ENCODE data around the gene HERPUD2. TPM values are rescaled to one million over a fixed set of nuclear protein-coding genes. Genes with fewer than 3 reads are reported as not detected.

Gene HERPUD2
- polyA plus RNA-seq, 1 of the 3 experiments (the other 2 are of a cell fraction): 39.2 TPM

GRCh38 chr7:35720032-35720431 lies 25.1 kb upstream of the HERPUD2 start:
- no peaks in the 10 kb centered on the region for H3F3A ChIP-seq (replicated peaks; ENCODE audit: insufficient read depth)
- H3K27ac ChIP-seq (ENCODE audit: low read depth in 2 of 2, low read length in 1 of 2): no peak overlapping the region
- WGBS (ENCODE audit: low lambda C conversion rate): 92% methylated on average over 1 of the region's 1 CpG
- no peaks in the 10 kb centered on the region for H3K9me3 ChIP-seq
- H3K4me1 ChIP-seq (ENCODE audit: control insufficient read depth in 1 of 2, insufficient read depth in 2 of 2, low read depth in 1 of 2, low read length in 1 of 2): peaks cover 11 to 17% of the 10 kb centered on the region in 2 experiments; a peak in 3 of 4 replicates
- no peaks in the 10 kb centered on the region for H3K36me3 ChIP-seq (replicated peaks in 1 of 2; ENCODE audit: control insufficient read depth in 1 of 2, insufficient read depth in 2 of 2, low read length in 1 of 2)
- H4K20me1 ChIP-seq (ENCODE audit: insufficient read depth): no peaks in the 10 kb centered on the region
- no peak overlapping the region for H2AFZ ChIP-seq (ENCODE audit: low read depth)
- ChIA-PET POLR2A (no interaction called here), CTCF (interaction anchor here (2.0 kb wide), 1 partner anchor 11 kb away, joined by 9 read pairs; no protein-coding TSS in a partner anchor)
- no peaks in the 10 kb centered on the region for H3K27me3 ChIP-seq (ENCODE audit: insufficient read depth)
- H3K4me2 ChIP-seq: no peak overlapping the region
- H3K4me3 ChIP-seq (ENCODE audit: low read depth in 2 of 2, low read length in 1 of 2): no peak overlapping the region
- H3K79me2 ChIP-seq (ENCODE audit: insufficient read depth): no peaks in the 10 kb centered on the region
- H3K9ac ChIP-seq: no peak overlapping the region
- no peak for DNase-seq
- no peaks in the 10 kb centered on the region for H3K9me2 ChIP-seq
- TF ChIP-seq FOXJ3 (CRISPR knock-in tag; IDR thresholded peaks at IDR 0.05) (no peak), YY1 (IDR thresholded peaks at IDR 0.05; ENCODE audit: low read depth) (no peak), RAD21 (IDR thresholded peaks at IDR 0.05; ENCODE audit: low read length) (no peak)

DNA sequence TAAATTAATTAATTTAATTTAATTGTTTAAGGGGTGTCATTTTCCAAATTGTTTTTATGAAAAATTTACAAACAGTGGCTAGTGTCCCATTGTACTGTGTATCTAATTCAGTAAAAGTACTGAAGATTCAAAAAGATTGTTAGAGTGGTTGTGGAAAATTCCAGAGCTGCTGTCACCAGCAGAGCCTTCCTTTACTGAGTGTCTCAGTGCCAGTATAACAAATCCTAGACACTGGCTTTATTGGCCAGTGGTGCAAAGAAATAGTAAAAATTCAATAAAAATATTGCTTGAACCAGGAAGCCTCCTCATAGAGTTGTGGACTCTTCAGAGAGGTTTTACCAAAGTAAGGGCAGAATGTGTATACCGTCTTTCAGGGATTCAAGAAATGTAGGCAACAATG lies 23.1 kb upstream of the HERPUD2 start:
- no peaks in the 10 kb centered on the region for H3K79me2 ChIP-seq (ENCODE audit: insufficient read depth)
- H3K9ac ChIP-seq: no peak overlapping the region
- ChIA-PET POLR2A (no interaction called here), CTCF (no interaction called here)
- H3K27me3 ChIP-seq (ENCODE audit: insufficient read depth): no peaks in the 10 kb centered on the region
- H3K27ac ChIP-seq (ENCODE audit: low read depth in 2 of 2, low read length in 1 of 2): no peak overlapping the region
- H3F3A ChIP-seq (replicated peaks; ENCODE audit: insufficient read depth): no peaks in the 10 kb centered on the region
- peaks cover 11 to 20% of the 10 kb centered on the region in 2 experiments; a peak in 3 of 4 replicates for H3K4me1 ChIP-seq (ENCODE audit: control insufficient read depth in 1 of 2, insufficient read depth in 2 of 2, low read depth in 1 of 2, low read length in 1 of 2)
- H3K4me2 ChIP-seq: no peak overlapping the region
- H3K36me3 ChIP-seq (replicated peaks in 1 of 2; ENCODE audit: control insufficient read depth in 1 of 2, insufficient read depth in 2 of 2, low read length in 1 of 2): no peaks in the 10 kb centered on the region
- H3K9me3 ChIP-seq: no peaks in the 10 kb centered on the region
- no peak for DNase-seq
- H4K20me1 ChIP-seq (ENCODE audit: insufficient read depth): no peaks in the 10 kb centered on the region
- no peak overlapping the region for H2AFZ ChIP-seq (ENCODE audit: low read depth)
- H3K9me2 ChIP-seq: no peaks in the 10 kb centered on the region
- WGBS (ENCODE audit: low lambda C conversion rate): 89% methylated on average over 1 of the region's 1 CpG
- no peak overlapping the region for H3K4me3 ChIP-seq (ENCODE audit: low read depth in 2 of 2, low read length in 1 of 2)
- no peak for TF ChIP-seq MAX (IDR thresholded peaks at IDR 0.05; ENCODE audit: low read depth)
- no peak for TF ChIP-seq ELF1 (IDR thresholded peaks at IDR 0.05)
- TF ChIP-seq EP300 (IDR thresholded peaks at IDR 0.05; ENCODE audit: borderline replicate concordance in 1 of 2, low read depth in 1 of 2, low read length in 1 of 2): no peak
- no peak for TF ChIP-seq RXRA (IDR thresholded peaks at IDR 0.05; ENCODE audit: borderline replicate concordance, low read depth)
- TF ChIP-seq, protein P1, sequence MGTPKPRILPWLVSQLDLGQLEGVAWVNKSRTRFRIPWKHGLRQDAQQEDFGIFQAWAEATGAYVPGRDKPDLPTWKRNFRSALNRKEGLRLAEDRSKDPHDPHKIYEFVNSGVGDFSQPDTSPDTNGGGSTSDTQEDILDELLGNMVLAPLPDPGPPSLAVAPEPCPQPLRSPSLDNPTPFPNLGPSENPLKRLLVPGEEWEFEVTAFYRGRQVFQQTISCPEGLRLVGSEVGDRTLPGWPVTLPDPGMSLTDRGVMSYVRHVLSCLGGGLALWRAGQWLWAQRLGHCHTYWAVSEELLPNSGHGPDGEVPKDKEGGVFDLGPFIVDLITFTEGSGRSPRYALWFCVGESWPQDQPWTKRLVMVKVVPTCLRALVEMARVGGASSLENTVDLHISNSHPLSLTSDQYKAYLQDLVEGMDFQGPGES (IDR thresholded peaks at IDR 0.05; ENCODE audit: low read depth, low read length): no peak
- no peak for TF ChIP-seq TAF1 (IDR thresholded peaks at IDR 0.05; ENCODE audit: borderline replicate concordance, low read depth, low read length)
- TF ChIP-seq FOSL2 (IDR thresholded peaks at IDR 0.05; ENCODE audit: borderline replicate concordance, low read depth): no peak
- TF ChIP-seq YY1 (IDR thresholded peaks at IDR 0.05; ENCODE audit: low read depth): no peak
- no peak for TF ChIP-seq SIN3A (IDR thresholded peaks at IDR 0.05; ENCODE audit: borderline replicate concordance, low read depth, low read length)
- TF ChIP-seq, protein P2, sequence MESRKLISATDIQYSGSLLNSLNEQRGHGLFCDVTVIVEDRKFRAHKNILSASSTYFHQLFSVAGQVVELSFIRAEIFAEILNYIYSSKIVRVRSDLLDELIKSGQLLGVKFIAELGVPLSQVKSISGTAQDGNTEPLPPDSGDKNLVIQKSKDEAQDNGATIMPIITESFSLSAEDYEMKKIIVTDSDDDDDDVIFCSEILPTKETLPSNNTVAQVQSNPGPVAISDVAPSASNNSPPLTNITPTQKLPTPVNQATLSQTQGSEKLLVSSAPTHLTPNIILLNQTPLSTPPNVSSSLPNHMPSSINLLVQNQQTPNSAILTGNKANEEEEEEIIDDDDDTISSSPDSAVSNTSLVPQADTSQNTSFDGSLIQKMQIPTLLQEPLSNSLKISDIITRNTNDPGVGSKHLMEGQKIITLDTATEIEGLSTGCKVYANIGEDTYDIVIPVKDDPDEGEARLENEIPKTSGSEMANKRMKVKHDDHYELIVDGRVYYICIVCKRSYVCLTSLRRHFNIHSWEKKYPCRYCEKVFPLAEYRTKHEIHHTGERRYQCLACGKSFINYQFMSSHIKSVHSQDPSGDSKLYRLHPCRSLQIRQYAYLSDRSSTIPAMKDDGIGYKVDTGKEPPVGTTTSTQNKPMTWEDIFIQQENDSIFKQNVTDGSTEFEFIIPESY (IDR thresholded peaks at IDR 0.05; ENCODE audit: borderline replicate concordance, low read depth): no peak
- TF ChIP-seq GABPA (IDR thresholded peaks at IDR 0.05; ENCODE audit: low read depth): no peak
- TF ChIP-seq, protein P3, sequence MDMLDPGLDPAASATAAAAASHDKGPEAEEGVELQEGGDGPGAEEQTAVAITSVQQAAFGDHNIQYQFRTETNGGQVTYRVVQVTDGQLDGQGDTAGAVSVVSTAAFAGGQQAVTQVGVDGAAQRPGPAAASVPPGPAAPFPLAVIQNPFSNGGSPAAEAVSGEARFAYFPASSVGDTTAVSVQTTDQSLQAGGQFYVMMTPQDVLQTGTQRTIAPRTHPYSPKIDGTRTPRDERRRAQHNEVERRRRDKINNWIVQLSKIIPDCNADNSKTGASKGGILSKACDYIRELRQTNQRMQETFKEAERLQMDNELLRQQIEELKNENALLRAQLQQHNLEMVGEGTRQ (IDR thresholded peaks at IDR 0.05; ENCODE audit: borderline replicate concordance, low read depth, low read length): no peak
- no peak for TF ChIP-seq JUND (IDR thresholded peaks at IDR 0.05)
- TF ChIP-seq CTCF (IDR thresholded peaks at IDR 0.05): no peak
- TF ChIP-seq SMC3 (IDR thresholded peaks at IDR 0.05; ENCODE audit: low read depth, low read length): no peak
